ENCODE data around the gene PSMB9.
A peak's percentile ranks its signal among the peaks of the same experiment; 100 is the strongest.

PSMB9 gene

DNA sequence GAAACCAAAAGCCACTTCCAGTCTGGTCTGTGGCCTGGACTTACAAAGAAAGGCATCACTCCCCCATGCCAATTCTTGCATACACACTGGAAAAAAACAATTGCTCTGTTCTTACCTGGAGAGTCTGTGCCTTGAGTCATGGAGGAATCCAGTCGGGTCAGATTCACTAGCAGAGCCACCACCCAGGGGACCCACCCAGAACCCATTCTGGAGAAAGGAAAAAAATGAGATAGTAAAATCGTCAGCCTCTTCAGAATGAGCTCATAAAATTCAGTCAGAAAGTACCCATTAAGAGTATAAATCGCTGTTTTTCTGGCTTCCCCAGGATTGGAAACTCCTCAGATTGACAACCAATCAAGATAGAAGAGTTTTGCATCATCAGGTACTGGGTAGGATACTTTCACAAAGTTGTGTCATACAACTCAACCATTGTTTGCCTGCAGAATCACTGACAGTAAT lies 37.2 kb upstream of the PSMB9 start, which contains the start of gene HLA-DOB:
Gene HLA-DOB (minus strand): TSS at position 257 of the 459 bp plus-strand sequence. CDS start 51 bp downstream, at position 206.
- peak within 1 kb of the TSS; percentile 64 for H3K4me3 ChIP-seq (ENCODE audit: low read depth, low read length)
- DNase-seq (ENCODE audit: low read depth): peak; percentile 57
- TF ChIP-seq, protein P1, sequence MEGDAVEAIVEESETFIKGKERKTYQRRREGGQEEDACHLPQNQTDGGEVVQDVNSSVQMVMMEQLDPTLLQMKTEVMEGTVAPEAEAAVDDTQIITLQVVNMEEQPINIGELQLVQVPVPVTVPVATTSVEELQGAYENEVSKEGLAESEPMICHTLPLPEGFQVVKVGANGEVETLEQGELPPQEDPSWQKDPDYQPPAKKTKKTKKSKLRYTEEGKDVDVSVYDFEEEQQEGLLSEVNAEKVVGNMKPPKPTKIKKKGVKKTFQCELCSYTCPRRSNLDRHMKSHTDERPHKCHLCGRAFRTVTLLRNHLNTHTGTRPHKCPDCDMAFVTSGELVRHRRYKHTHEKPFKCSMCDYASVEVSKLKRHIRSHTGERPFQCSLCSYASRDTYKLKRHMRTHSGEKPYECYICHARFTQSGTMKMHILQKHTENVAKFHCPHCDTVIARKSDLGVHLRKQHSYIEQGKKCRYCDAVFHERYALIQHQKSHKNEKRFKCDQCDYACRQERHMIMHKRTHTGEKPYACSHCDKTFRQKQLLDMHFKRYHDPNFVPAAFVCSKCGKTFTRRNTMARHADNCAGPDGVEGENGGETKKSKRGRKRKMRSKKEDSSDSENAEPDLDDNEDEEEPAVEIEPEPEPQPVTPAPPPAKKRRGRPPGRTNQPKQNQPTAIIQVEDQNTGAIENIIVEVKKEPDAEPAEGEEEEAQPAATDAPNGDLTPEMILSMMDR (IDR thresholded peaks at IDR 0.05; ENCODE audit: low read depth, low read length, missing control alignments): no peak

DNA sequence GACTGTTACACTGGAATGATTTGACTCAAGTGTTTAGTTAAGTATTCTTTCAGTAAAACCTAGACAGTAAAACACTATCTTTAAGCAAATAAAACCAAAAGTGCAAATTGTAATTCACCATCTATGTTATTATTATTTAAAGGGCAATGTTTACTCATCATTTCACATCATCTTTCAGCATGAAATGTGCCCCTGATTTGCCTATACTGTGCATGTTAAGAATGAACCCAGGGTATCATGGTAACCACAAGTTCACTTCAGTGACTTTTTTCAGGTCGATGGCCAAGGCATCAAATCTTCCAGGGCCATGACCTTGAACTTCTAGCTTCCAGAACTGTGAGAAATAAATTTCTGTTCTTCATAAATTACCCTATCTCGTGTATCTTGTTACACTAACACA lies 35.1 kb upstream of the PSMB9 start:
- TF ChIP-seq, protein P1 (IDR thresholded peaks at IDR 0.05; ENCODE audit: low read depth, low read length, missing control alignments): no peak
- no peak overlapping the region for H3K4me3 ChIP-seq (ENCODE audit: low read depth, low read length)
- DNase-seq (ENCODE audit: low read depth): no peak

DNA sequence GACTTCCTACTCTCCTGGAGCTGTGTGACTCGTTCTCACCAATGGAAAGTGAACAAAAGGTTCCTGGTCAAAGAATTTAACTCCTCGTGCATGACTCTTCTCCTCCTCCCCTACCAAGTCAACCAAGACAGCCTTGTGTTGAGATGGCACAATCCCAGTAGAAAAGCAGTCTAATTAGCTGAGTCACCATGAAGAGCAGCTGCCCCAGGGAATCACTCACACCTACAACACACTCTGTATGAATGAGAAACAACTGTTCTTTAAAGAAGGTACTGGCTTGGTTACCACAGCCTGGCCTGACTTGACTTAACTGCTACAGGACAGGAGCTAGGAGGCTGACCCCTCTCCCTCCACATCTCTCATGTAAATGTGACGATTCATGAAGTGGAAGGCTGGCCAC lies 34.3 kb upstream of the PSMB9 start:
- no peak for DNase-seq (ENCODE audit: low read depth)
- no peak overlapping the region for H3K4me3 ChIP-seq (ENCODE audit: low read depth, low read length)
- TF ChIP-seq, protein P1 (IDR thresholded peaks at IDR 0.05; ENCODE audit: low read depth, low read length, missing control alignments): no peak

DNA sequence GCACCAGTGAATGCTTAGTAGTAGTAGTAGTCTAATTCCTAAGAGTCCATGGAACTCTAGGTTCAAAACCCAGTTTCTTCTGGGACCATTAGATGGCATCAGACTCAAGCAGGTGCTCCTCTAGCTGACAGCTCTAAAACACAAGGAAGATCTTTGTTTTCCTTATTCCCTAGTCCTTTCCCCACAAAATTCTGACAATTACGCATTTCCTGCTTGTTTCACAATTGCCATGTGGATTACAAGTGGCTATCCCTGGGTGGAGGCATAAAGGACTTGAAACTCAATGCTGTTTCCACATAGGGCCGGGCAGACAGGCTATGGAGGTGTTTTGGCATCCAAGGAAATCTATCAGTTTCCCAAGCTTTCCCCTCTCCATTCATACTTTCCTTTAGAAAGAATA lies 28.0 kb upstream of the PSMB9 start:
- H3K4me3 ChIP-seq (ENCODE audit: low read depth, low read length): no peak overlapping the region
- TF ChIP-seq, protein P1 (IDR thresholded peaks at IDR 0.05; ENCODE audit: low read depth, low read length, missing control alignments): peak; percentile 28
- DNase-seq (ENCODE audit: low read depth): no peak

DNA sequence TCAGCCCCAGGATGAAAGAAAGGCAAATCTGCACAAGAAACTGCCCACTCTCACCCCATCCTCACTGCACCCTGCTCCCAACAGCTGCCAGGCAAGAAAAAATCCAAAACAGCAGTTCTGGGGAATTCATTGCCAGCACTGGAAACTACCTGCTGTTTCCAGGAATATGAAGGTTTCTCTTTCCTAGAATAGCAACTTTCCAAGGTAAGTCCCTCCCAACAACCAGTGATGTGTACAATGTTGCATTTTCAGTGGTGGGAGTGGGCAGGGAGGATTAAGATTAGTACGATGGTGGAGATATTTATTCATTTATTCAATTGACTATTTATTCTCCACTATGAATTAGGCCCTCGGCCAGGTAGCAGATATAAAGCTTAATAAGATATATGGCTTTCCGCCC lies 27.0 kb upstream of the PSMB9 start:
- DNase-seq (ENCODE audit: low read depth): no peak
- TF ChIP-seq, protein P1 (IDR thresholded peaks at IDR 0.05; ENCODE audit: low read depth, low read length, missing control alignments): no peak
- H3K4me3 ChIP-seq (ENCODE audit: low read depth, low read length): no peak overlapping the region

DNA sequence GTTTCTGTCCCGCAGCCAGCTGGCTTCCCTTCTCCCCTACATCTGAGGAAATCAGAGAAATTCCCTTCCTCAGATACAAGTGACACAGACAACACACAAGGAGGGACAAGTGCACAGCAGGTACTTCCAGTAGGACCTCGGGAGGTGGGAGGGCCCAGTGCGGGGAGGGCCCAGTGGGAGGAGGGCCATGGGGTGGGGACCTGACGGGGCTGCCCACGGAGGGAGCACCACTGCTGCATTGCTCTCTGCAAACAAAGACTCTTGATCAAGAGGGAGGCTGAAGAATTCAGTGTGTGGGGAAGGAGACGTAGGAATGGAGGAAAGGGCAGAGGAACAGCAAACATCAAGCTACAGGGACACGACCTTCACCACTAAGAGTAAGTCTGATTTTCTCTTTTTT lies 24.5 kb upstream of the PSMB9 start:
- TF ChIP-seq, protein P1 (IDR thresholded peaks at IDR 0.05; ENCODE audit: low read depth, low read length, missing control alignments): no peak
- no peak for DNase-seq (ENCODE audit: low read depth)
- H3K4me3 ChIP-seq (ENCODE audit: low read depth, low read length): no peak overlapping the region

DNA sequence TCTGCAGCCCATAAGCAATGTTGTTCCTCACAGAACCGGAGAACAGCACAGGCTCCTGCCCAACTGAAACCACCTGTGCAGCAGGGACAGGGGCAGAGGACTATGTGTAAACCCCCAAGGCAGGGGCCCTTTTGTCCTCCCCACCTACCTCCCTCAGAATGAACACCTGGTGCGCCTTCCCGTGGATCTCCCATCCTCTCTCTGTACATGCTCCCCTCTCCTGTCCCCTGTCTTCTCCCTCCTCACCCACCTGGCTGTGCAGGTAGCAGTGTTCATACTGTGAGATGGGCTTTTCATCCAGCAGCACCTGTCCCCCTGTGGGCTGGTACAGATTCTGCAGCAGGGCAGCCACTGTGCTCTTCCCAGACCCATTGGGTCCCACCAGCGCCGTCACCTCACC lies 24.0 kb upstream of the PSMB9 start:
- H3K4me3 ChIP-seq (ENCODE audit: low read depth, low read length): no peak overlapping the region

More for the DNA sequence above, 24.0 kb upstream of the PSMB9 start:
- TF ChIP-seq, protein P1 (IDR thresholded peaks at IDR 0.05; ENCODE audit: low read depth, low read length, missing control alignments): no peak
- no peak for DNase-seq (ENCODE audit: low read depth)
